HG03135 (cell line): ENCODE measurements around the gene SASH1.
A peak's percentile ranks its signal among the peaks of the same experiment; 100 is the strongest.

Experiments used
- ATAC-seq: cut with Tn5 transposase; IDR thresholded peaks from one replicate; pipeline ENCODE4 v1.9.1; 2021; ENCODE audit warnings: mild to moderate bottlenecking, moderate library complexity; ENCODE audit not compliant: unreplicated experiment

Gene SASH1

GRCh38 chr6:148455674-148456558 lies 113.3 kb downstream of the SASH1 start:
- ATAC-seq, result no peak

GRCh38 chr6:148457137-148457842 lies 114.7 kb downstream of the SASH1 start:
- no peak for ATAC-seq

- ATAC-seq, result no peak
These were observed 115.2 kb downstream of the SASH1 start for GRCh38 chr6:148457843-148458159.

DNA sequence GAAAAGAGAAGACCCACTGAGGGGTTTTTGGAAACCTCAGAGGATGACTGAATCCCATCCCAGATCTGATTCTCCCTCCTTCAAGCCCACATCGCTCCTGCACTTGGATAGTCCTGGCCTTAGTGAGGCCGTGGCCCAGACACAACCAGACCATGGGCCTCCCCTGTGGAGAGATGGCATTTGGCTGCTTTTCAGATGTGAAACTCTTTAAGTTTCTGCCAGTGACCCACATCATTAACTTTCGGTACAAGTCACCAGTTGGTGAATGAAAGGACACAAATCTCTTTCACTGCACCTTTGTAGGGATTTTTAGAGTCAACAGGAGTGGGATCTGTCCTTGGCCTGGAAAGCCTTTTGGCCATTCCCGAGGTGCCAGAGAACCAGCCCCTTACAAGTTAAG lies 116.6 kb downstream of the SASH1 start:
- ATAC-seq, result no peak

- ATAC-seq, result no peak
These were observed 118.4 kb downstream of the SASH1 start for GRCh38 chr6:148460876-148461646.

DNA sequence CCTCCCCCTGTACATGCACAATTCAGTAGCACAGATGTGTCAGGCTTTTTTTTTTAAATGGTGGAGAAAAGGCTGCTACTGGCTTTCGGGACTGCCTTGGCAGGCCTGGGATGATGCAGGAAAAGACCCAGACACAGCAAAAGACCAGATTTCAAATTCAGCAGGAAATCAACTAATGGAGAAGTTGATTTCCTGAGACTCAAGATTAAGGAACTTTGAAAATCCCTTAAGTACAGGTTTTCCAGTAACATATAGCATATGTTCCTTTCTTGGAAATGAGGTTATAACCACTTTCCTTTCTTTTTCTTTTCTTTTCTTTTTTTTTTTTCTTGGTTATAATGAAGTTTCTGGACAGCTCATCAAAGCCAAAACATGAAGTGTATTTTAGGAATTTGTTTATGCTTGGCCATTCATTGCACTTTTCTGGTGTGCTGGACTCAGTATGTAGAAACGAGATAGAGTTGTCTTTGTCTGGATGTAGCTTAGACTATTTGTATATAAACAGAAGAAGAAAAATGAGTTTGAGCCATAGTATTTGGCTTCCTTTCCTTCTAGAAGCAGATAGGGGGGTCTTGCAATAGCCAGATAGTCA lies 119.4 kb downstream of the SASH1 start:
- no peak for ATAC-seq

DNA sequence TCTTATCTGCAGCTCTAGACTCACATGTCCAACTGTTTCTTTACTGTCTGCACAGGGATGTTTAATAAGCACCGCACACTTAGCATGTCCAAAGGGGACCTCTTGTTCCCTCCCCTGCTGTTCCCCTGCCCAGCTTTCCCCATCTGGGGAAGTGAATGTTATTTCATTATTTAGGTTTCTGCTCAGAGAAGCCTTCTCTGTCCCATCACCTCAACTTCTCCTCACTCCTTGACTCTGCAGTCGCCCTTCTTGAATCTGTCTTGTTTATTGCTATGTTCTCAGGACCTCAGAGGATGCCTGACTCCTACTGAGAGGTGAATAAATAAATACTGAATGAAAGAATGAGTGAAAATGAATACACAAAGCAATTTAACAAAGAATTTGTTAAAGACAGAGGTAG lies 121.0 kb downstream of the SASH1 start:
- ATAC-seq, result no peak

DNA sequence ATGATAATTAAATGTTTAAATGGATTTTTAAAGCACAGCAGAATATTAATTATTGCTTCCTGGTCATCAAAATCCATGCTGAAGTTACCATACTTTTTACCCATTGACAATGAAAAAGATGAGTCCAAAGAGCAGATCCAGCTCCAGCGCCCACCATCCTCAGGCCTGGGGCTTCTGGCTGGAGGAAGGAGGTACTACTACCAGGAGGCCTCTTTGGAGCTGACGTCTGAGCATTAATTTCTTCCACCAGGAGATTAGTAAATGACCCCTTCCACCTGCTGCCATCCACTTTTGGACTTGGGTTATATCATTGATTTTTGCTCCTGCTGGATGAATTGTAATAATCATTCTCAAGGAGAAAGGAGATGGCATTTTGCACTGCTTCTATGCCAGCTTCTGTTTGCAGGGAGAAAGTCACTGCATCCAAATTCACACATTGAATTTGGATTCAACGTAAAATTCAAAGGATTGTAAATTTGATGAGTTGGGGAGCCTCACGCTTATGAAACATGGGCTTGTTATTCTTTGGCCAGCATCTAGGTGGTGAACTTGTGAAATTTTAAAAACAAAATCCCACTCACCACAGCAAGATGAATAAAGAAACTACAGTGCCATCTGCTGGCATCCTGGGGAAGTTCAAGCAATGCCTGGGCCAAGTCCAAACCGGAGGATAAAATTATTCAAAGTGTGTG lies 121.8 kb downstream of the SASH1 start:
- peak; percentile 83 for ATAC-seq

DNA sequence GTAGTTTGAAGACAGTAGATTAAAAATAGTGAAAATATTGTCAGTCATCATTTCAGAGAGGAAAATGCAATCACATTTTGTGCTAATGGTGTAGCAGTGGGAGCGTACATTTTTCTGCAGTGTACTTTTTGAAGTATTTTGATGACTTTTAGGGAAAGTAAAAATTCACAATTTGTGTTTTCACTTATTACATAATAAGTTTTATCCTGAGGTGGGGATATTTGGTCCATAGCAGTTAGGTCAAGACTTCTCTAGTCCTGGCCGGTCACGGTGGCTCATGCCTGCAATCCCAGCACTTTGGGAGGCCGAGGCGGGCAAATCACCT lies 122.3 kb downstream of the SASH1 start:
- no peak for ATAC-seq

- ATAC-seq, result no peak
These were observed 123.0 kb downstream of the SASH1 start for GRCh38 chr6:148465670-148466069.

- no peak for ATAC-seq
These were observed 123.5 kb downstream of the SASH1 start for GRCh38 chr6:148466158-148466557.

DNA sequence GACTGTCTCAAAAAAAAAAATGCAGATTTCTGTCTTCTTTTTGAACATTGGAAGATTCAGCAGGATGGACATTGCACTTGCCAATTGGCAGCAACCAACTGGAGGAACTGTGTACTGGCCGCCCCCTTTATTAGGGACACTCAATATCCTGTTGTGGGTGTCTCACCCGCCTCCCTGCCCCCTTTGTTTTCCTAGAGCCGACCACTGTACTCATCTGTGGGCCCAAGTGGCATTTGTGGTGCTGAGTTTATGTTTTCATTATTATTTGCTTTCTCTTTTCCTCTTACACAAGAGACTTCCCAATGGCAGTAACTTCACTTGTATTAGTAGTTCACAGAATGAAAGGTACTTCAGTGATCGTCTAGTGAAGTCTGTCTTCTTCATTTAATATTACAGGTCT lies 125.3 kb downstream of the SASH1 start:
- ATAC-seq, result no peak

- no peak for ATAC-seq
These were observed 127.5 kb downstream of the SASH1 start for GRCh38 chr6:148470156-148470555.

DNA sequence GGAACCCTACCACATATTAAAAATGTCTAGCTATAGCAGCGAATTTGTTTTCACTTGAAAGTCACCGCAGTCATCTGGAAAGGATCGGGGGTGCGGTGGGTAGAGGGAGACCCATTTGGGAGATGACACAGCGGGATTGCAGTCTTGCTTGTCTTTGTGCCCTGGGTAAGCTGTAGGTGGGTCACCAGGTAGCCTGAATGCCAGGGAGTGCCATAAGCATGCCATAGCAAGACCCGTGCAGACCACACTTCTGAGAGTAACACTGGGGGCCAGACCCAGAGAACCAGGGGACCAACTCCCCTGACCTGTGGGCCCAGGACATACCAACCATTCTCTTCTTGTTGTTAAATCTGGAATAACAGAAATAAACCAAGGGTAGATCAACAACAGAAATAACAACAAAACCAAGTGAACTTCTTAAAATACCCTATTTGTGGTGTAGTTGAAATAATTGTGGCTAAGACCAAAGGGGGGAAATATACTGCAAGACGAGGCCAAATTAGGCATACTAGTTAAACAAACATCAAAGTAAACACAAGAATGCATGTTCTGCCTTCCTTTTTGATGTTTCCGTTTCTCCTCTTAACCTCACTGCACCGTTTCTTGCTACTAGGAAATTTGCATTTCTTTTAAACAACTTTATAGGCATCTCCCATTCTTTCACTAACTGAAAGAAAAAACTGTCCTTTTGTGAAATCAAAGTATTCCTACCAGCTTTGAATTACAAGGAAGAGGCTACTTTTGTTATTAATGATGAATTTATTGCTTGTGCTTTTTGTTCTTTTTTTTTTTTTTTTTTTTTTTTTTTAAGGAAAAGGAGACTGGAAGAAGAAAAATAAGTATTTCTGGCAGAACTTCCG lies 128.2 kb downstream of the SASH1 start:
- no peak for ATAC-seq

DNA sequence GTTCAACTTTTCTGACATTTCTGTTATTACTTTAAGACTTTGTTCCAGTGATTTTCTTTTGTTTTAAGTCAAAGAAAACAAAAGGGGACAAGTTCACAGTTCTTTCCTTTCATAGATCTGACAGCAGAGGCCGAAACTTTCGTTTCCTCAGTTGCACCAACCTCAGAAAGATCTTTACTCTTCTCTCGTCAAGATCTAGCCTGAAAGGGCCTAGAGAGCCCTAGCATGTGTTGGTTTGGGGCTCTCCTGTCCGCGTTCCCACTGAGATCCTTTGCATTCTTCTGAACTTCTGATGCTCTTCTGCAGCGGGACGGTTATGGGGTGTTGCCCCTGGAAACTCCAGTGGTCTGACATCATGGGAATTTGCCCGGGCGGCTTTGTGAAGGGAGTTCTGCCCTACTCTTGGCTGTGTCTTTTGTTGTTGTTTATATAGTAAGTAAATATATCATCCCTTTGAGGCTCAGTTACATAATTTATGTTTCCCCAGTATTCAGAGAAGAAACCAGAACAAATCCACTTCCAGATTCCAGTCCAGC lies 129.1 kb downstream of the SASH1 start:
- ATAC-seq, result no peak

DNA sequence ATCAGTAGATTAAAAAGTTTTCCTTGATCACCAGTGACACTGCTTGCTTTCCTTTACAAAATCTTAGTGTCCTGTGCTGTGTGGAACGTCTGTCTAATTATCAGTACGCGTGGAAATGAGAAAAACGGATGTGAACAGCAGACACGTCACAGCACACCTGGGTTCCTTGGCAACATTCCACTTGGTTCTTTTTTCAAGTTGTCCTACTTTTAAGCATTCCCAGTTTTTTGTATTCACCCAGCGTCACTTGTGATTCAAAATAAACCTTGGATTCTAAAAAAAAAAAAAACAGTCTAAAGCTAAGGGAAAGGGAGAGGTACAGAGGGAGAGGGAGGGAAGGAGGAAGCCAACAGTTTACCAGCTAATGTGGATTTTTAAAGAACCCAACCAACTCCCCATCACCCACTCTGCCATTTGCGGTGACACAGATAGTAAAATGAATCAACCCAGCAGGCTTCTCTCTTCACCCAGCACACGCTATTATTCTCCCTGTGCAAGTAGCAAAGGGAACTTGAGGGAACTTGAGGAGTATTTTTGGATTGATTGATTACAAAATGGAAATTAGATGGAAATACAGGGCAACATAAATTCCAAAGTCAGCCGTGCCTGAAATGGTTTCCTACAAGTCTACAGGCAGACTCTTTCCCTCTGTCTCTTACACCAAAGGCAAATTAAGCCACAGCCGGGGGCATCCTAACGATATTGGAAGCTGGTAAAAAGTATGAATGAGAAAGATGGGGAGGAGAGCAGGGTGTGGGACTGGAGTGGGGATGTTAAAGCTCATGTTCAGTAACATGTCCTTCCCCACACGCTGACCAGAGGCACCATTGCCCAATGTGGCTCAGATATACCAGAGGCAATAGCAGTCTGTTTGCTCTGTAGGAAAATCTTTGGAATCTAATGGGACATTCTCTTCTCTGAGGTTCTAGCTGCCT lies 129.8 kb downstream of the SASH1 start:
- no peak for ATAC-seq

GRCh38 chr6:148479497-148479896 lies 136.9 kb downstream of the SASH1 start:
- ATAC-seq, result no peak

- no peak for ATAC-seq
These were observed 144.8 kb downstream of the SASH1 start for GRCh38 chr6:148487461-148487860.
